Neural cell (in vitro differentiated cells): Measurements from ENCODE around the gene ZCCHC14. TPM values are rescaled to one million over a fixed set of nuclear protein-coding genes. Genes with fewer than 3 reads are reported as not detected.

ENCODE experiments used
- H2AFZ ChIP-seq: fragments of 200-600, 300-800 bp; sonication (generic), shearing (Covaris generic); 2 replicates; pipeline ENCODE4 v1.6.0; 2014; ENCODE audit warnings: low read depth, mild to moderate bottlenecking, antibody characterized with exemption, low read length, moderate library complexity
- H3F3A ChIP-seq: fragments of 200-600 bp; shearing (Covaris generic); 2 replicates; pipeline ENCODE4 v1.6.1; 2016; ENCODE audit warnings: mild to moderate bottlenecking, moderate library complexity, mixed read lengths, antibody characterized with exemption, low read length; ENCODE audit not compliant: insufficient read depth, poor library complexity, severe bottlenecking
- H3K27ac ChIP-seq: fragments of 200-600, 300-800 bp; sonication (generic), shearing (Covaris generic); 2 replicates; pipeline ENCODE4 v1.5.1; 2014; ENCODE audit warnings: mild to moderate bottlenecking, low read length, moderate library complexity
- H3K27me3 ChIP-seq: fragments of 300-800, 200-600 bp; sonication (generic), shearing (Covaris generic); 2 replicates; pipeline ENCODE4 v1.6.0; 2014; ENCODE audit warnings: mild to moderate bottlenecking, low read depth, low read length, moderate library complexity; ENCODE audit not compliant: insufficient read depth
- H3K36me3 ChIP-seq: fragments of 300-800, 200-600 bp; sonication (generic), shearing (Covaris generic); 2 replicates; pipeline ENCODE4 v1.5.1; 2014; ENCODE audit warnings: mild to moderate bottlenecking, antibody characterized with exemption, low read length, moderate library complexity; ENCODE audit not compliant: insufficient read depth
- H3K4me2 ChIP-seq: fragments of 300-800, 200-600 bp; sonication (generic), shearing (Covaris generic); 2 replicates; pipeline ENCODE4 v1.6.0; 2014; ENCODE audit warnings: mild to moderate bottlenecking, low read length
- H3K4me3 ChIP-seq: fragments of 300-800, 200-600 bp; sonication (generic), shearing (Covaris generic); 2 replicates; pipeline ENCODE4 v1.5.1; 2014; ENCODE audit warnings: mild to moderate bottlenecking, low read length, moderate library complexity
- H3K79me2 ChIP-seq: fragments of 200-600 bp; shearing (Covaris generic); replicated peaks from 2 replicates; pipeline ENCODE4 v1.6.0; 2014; ENCODE audit warnings: mild to moderate bottlenecking, low read length, moderate library complexity; ENCODE audit not compliant: insufficient read depth
- H3K9ac ChIP-seq: fragments of 300-800, 200-600 bp; sonication (generic), shearing (Covaris generic); 2 replicates; pipeline ENCODE4 v1.6.1; 2016; ENCODE audit warnings: mild to moderate bottlenecking, low read length, mixed read lengths
- H3K9me2 ChIP-seq: fragments of 200-600 bp; shearing (Covaris generic); 2 replicates; pipeline ENCODE4 v1.6.1; 2016; ENCODE audit warnings: mild to moderate bottlenecking, low read length, mixed read lengths; ENCODE audit not compliant: insufficient read depth
- H3K9me3 ChIP-seq: fragments of 200-600, 300-800 bp; sonication (generic), shearing (Covaris generic); 2 replicates; pipeline ENCODE4 v1.6.1; 2016; ENCODE audit warnings: mild to moderate bottlenecking, mixed run types, low read length, moderate library complexity, mixed read lengths
- H4K20me1 ChIP-seq: fragments of 200-600 bp; shearing (Covaris generic); 2 replicates; pipeline ENCODE4 v1.6.1; 2016; ENCODE audit warnings: mild to moderate bottlenecking, mixed run types; ENCODE audit not compliant: insufficient read depth
- CTCF ChIP-seq: fragments of 450-650 bp; IDR thresholded peaks from 2 replicates; pipeline ENCODE4 v1.5.1; 2014; ENCODE audit warnings: antibody characterized with exemption, mild to moderate bottlenecking, moderate library complexity; ENCODE audit not compliant: poor library complexity, severe bottlenecking
- EP300 ChIP-seq: fragments of 450-650 bp; conservative IDR thresholded peaks from 2 replicates; pipeline ENCODE4 v1.6.1; 2014; ENCODE audit warnings: antibody characterized with exemption, mild to moderate bottlenecking, moderate library complexity; ENCODE audit not compliant: poor library complexity, severe bottlenecking
- EZH2 ChIP-seq: fragments of 200-600, 300-800 bp; shearing (Covaris generic), sonication (generic); IDR thresholded peaks from 2 replicates; pipeline ENCODE4 v1.6.1; 2014; ENCODE audit warnings: antibody characterized with exemption, low read length, borderline replicate concordance, mild to moderate bottlenecking; ENCODE audit not compliant: insufficient read depth, poor library complexity, severe bottlenecking
- MXI1 ChIP-seq: fragments of 450-650 bp; conservative IDR thresholded peaks from 2 replicates; pipeline ENCODE4 v1.6.1; 2014; ENCODE audit warnings: antibody characterized with exemption, mild to moderate bottlenecking; ENCODE audit not compliant: poor library complexity, severe bottlenecking
- POLR2AphosphoS5 ChIP-seq: IDR thresholded peaks from 2 replicates; pipeline ENCODE4 v1.6.1; 2012
- RAD21 ChIP-seq: fragments of 450-650 bp; conservative IDR thresholded peaks from 2 replicates; pipeline ENCODE4 v1.6.1; 2014; ENCODE audit warnings: antibody characterized with exemption, mild to moderate bottlenecking, moderate library complexity
- REST ChIP-seq: IDR thresholded peaks from 2 replicates; pipeline ENCODE4 v1.6.1; 2012; ENCODE audit warnings: borderline replicate concordance
- SMC3 ChIP-seq: fragments of 450-650 bp; conservative IDR thresholded peaks from 2 replicates; pipeline ENCODE4 v1.6.1; 2014; ENCODE audit warnings: antibody characterized with exemption, mild to moderate bottlenecking, moderate library complexity; ENCODE audit not compliant: poor library complexity
- TAF1 ChIP-seq: IDR thresholded peaks from 2 replicates; pipeline ENCODE4 v1.6.1; 2012; ENCODE audit warnings: low read depth
- polyA plus RNA-seq: library from polyadenylated mRNA; depleted of rRNA; stranded (reverse); fragments of >200 nt; gene quantifications from 2 replicates; pipeline ENCODE4 v1.2.3, GENCODE V29; 2014

The ZCCHC14 gene
- polyA plus RNA-seq, 1 donor from 2014 or later = 22.1 TPM

GRCh38 chr16:87356491-87356853 is 136.4 kb downstream of the ZCCHC14 start:
- H3K27me3 ChIP-seq = no peaks in the 10 kb centered on the region
- H3K4me2 ChIP-seq = no peak overlapping the region
- H4K20me1 ChIP-seq = no peaks in the 10 kb centered on the region
- no peak overlapping the region for H3K9ac ChIP-seq
- H3K27ac ChIP-seq = no peak overlapping the region
- TF ChIP-seq POLR2AphosphoS5 (no peak), TAF1 (no peak), EP300 (no peak), EZH2 (no peak), RAD21 (no peak), REST (no peak), SMC3 (no peak), CTCF (no peak), MXI1 (no peak)
- H2AFZ ChIP-seq = no peak overlapping the region
- H3K79me2 ChIP-seq = no peaks in the 10 kb centered on the region
- peaks cover 3% of the 10 kb centered on the region for H3K36me3 ChIP-seq
- H3F3A ChIP-seq = no peaks in the 10 kb centered on the region
- H3K4me3 ChIP-seq = no peak overlapping the region
- H3K9me3 ChIP-seq = no peaks in the 10 kb centered on the region
- H3K9me2 ChIP-seq = no peaks in the 10 kb centered on the region

Other genes with a start within 250 kb of the ZCCHC14 start
- 2.8 and 5.9 TPM in 2 replicates for gene C16orf95, start 175.6 kb downstream of the ZCCHC14 start, polyA plus RNA-seq
- gene FBXO31, start 109.2 kb downstream of the ZCCHC14 start, polyA plus RNA-seq = 20.6 and 23.8 TPM in 2 replicates
- gene MAP1LC3B, start 100.7 kb downstream of the ZCCHC14 start, polyA plus RNA-seq = 73.1 and 79.7 TPM in 2 replicates
- 22.2 and 32.2 TPM in 2 replicates for gene JPH3, start 109.5 kb upstream of the ZCCHC14 start, polyA plus RNA-seq